ENCODE data around the gene CEP63. TPM values are rescaled to one million over a fixed set of nuclear protein-coding genes. Genes with fewer than 3 reads are reported as not detected.

Gene CEP63
- total RNA-seq, 1 experiment from 2014 or later = 19.1 TPM

DNA sequence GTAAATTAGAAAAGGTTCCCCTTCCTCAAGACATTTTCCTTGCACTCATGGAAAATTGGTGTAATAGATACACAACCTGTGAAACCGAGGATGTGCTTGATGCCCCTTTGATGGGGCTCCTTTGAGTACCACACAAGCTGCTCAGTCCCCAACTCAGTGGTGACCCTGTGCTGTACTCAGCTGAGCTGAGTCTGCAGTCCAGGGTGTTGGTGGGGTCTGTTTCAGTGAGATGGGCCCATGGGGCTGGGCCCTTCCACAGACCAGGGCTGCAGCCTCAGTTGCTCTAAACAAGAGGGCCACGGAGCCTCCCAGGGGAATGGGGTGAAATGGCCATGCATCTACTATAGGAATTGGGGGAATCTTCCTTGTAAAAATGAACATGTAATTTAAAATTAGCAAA is 125.7 kb downstream of the CEP63 start:
- Histone ChIP-seq H3K9ac (ENCODE audit: low read length) (no peak overlapping the region), H3K27me3 (ENCODE audit: insufficient read depth, low read length) (peaks cover 10% of the 10 kb centered on the region; the same call in 1 of the 2 replicates), H4K20me1 (ENCODE audit: insufficient read depth) (no peaks in the 10 kb centered on the region), H3K4me1 (ENCODE audit: control insufficient read depth in 1 of 2, insufficient read depth in 2 of 2, low read length in 2 of 2) (no peaks in the 10 kb centered on the region), H3K9me2 (ENCODE audit: insufficient read depth) (no peaks in the 10 kb centered on the region), H3K27ac (ENCODE audit: low read depth, low read length) (no peak overlapping the region), H2AFZ (ENCODE audit: low read depth, low read length, poor library complexity, severe bottlenecking) (no peak overlapping the region), H3K79me2 (ENCODE audit: insufficient read depth, low read length) (no peaks in the 10 kb centered on the region), H3K36me3 (ENCODE audit: control insufficient read depth in 1 of 2, insufficient read depth in 2 of 2, low read length in 2 of 2) (no peaks in the 10 kb centered on the region), H3K4me3 (replicated peaks in 1 of 2; ENCODE audit: low read depth in 1 of 2, low read length in 2 of 2) (no peak overlapping the region), H3K4me2 (ENCODE audit: low read length) (no peak overlapping the region), H3K9me3 (ENCODE audit: control insufficient read depth in 1 of 2, insufficient read depth in 1 of 2, low read depth in 1 of 2, low read length in 2 of 2) (no peaks in the 10 kb centered on the region)
- ChIA-PET POLR2A (no interaction called here), CTCF (no interaction called here), RAD21 (ENCODE audit: low non-redundant PET in 1 of 2, low total read pairs in 2 of 2, uncharacterized antibody in 2 of 2, unreplicated experiment in 2 of 2) (no interaction called here)
- TF ChIP-seq POLR2AphosphoS5 (IDR thresholded peaks at IDR 0.05; ENCODE audit: low read depth, low read length) (no peak), POLR2A (IDR thresholded peaks at IDR 0.05; ENCODE audit: borderline replicate concordance, extremely low read depth, insufficient read depth, insufficient read length) (no peak), SRF (IDR thresholded peaks at IDR 0.05; ENCODE audit: low read depth) (no peak), EZH2 (IDR thresholded peaks at IDR 0.05) (no peak), EZH2phosphoT487 (IDR thresholded peaks at IDR 0.05; ENCODE audit: borderline replicate concordance) (no peak), YY1 (IDR thresholded peaks at IDR 0.05; ENCODE audit: extremely low read depth, insufficient replicate concordance, low read depth, low read length) (no peak), FOSL1 (IDR thresholded peaks at IDR 0.05; ENCODE audit: low read depth) (no peak), JUND (IDR thresholded peaks at IDR 0.05) (no peak), ELF1 (IDR thresholded peaks at IDR 0.05; ENCODE audit: borderline replicate concordance, low read depth) (no peak), ZNF274 (IDR thresholded peaks at IDR 0.05; ENCODE audit: low read depth, low read length) (no peak), CEBPB (IDR thresholded peaks at IDR 0.05; ENCODE audit: low read depth) (no peak), ZFX (IDR thresholded peaks at IDR 0.05) (no peak), SIN3A (IDR thresholded peaks at IDR 0.05; ENCODE audit: low read depth) (no peak), RAD21 (IDR thresholded peaks at IDR 0.05; ENCODE audit: low read depth) (no peak), EGR1 (IDR thresholded peaks at IDR 0.05; ENCODE audit: low read depth) (no peak), TCF7L2 (IDR thresholded peaks at IDR 0.05; ENCODE audit: borderline replicate concordance, extremely low read depth, insufficient read depth, insufficient read length) (no peak)
- TF ChIP-seq, protein P1, sequence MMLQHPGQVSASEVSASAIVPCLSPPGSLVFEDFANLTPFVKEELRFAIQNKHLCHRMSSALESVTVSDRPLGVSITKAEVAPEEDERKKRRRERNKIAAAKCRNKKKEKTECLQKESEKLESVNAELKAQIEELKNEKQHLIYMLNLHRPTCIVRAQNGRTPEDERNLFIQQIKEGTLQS (IDR thresholded peaks at IDR 0.05) = no peak
- TF ChIP-seq, protein P2, sequence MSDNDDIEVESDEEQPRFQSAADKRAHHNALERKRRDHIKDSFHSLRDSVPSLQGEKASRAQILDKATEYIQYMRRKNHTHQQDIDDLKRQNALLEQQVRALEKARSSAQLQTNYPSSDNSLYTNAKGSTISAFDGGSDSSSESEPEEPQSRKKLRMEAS (IDR thresholded peaks at IDR 0.05) = no peak
- TF ChIP-seq, protein P3, sequence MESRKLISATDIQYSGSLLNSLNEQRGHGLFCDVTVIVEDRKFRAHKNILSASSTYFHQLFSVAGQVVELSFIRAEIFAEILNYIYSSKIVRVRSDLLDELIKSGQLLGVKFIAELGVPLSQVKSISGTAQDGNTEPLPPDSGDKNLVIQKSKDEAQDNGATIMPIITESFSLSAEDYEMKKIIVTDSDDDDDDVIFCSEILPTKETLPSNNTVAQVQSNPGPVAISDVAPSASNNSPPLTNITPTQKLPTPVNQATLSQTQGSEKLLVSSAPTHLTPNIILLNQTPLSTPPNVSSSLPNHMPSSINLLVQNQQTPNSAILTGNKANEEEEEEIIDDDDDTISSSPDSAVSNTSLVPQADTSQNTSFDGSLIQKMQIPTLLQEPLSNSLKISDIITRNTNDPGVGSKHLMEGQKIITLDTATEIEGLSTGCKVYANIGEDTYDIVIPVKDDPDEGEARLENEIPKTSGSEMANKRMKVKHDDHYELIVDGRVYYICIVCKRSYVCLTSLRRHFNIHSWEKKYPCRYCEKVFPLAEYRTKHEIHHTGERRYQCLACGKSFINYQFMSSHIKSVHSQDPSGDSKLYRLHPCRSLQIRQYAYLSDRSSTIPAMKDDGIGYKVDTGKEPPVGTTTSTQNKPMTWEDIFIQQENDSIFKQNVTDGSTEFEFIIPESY (IDR thresholded peaks at IDR 0.05; ENCODE audit: extremely low read depth, insufficient replicate concordance, low read length) = no peak
- TF ChIP-seq, protein P4, sequence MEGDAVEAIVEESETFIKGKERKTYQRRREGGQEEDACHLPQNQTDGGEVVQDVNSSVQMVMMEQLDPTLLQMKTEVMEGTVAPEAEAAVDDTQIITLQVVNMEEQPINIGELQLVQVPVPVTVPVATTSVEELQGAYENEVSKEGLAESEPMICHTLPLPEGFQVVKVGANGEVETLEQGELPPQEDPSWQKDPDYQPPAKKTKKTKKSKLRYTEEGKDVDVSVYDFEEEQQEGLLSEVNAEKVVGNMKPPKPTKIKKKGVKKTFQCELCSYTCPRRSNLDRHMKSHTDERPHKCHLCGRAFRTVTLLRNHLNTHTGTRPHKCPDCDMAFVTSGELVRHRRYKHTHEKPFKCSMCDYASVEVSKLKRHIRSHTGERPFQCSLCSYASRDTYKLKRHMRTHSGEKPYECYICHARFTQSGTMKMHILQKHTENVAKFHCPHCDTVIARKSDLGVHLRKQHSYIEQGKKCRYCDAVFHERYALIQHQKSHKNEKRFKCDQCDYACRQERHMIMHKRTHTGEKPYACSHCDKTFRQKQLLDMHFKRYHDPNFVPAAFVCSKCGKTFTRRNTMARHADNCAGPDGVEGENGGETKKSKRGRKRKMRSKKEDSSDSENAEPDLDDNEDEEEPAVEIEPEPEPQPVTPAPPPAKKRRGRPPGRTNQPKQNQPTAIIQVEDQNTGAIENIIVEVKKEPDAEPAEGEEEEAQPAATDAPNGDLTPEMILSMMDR (IDR thresholded peaks at IDR 0.05 in 2 of 3, conservative IDR thresholded peaks at IDR 0.05 in 1 of 3; ENCODE audit: borderline replicate concordance in 1 of 3, insufficient read depth in 1 of 3, low read depth in 2 of 3, low read length in 2 of 3) = no peak
- intact Hi-C loops (cut with micrococcal nuclease) = no loop called here
- ATAC-seq (no peak), DNase-seq (ENCODE audit: low read depth, low spot score) (no peak)
- no TSS peak for BruUV-seq (replicated peaks)

Measured in HCT116 (cell line).